Smooth muscle cell (in vitro differentiated cells): ENCODE results near the gene GFPT1. TPM values are rescaled to one million over a fixed set of nuclear protein-coding genes. Genes with fewer than 3 reads are reported as not detected.

Experiments
- DNase-seq: peaks from one replicate; lab custom pipeline; 2025; ENCODE audit not compliant: unreplicated experiment; lab: John Stamatoyannopoulos, UW
- H2AFZ ChIP-seq: fragments of 200-600 bp; sonication (generic); 2 replicates; pipeline ENCODE4 v1.6.0; 2016; ENCODE audit warnings: antibody characterized with exemption, low read depth, mild to moderate bottlenecking
- H3F3A ChIP-seq: fragments of 200-600 bp; sonication (generic); 2 replicates; pipeline ENCODE4 v1.6.0; 2017; ENCODE audit warnings: antibody characterized with exemption, low read depth
- H3K27ac ChIP-seq: fragments of 200-600 bp; sonication (generic); 2 replicates; pipeline ENCODE4 v1.5.1; 2016; ENCODE audit warnings: low read depth, mild to moderate bottlenecking
- H3K27me3 ChIP-seq: fragments of 200-600 bp; sonication (generic); 2 replicates; pipeline ENCODE4 v1.6.1; 2016; ENCODE audit warnings: low read depth, mild to moderate bottlenecking
- H3K36me3 ChIP-seq: fragments of 200-600 bp; sonication (generic); 2 replicates; pipeline ENCODE4 v1.5.1; 2016; ENCODE audit warnings: low read depth
- H3K4me1 ChIP-seq: fragments of 200-600 bp; sonication (generic); 2 replicates; pipeline ENCODE4 v1.5.1; 2016; ENCODE audit warnings: low read depth
- H3K4me2 ChIP-seq: fragments of 200-600 bp; sonication (generic); 2 replicates; pipeline ENCODE4 v1.6.0; 2016; ENCODE audit warnings: mild to moderate bottlenecking
- H3K4me3 ChIP-seq: fragments of 200-600 bp; sonication (generic); 2 replicates; pipeline ENCODE4 v1.5.1; 2016; ENCODE audit warnings: mild to moderate bottlenecking
- H3K79me2 ChIP-seq: fragments of 200-600 bp; sonication (generic); 2 replicates; pipeline ENCODE4 v1.6.0; 2016; ENCODE audit warnings: low read depth, mild to moderate bottlenecking
- H3K9ac ChIP-seq: fragments of 200-600 bp; sonication (generic); 2 replicates; pipeline ENCODE4 v1.6.0; 2016; ENCODE audit warnings: low read depth
- H3K9me3 ChIP-seq: fragments of 200-600 bp; sonication (generic); replicated peaks from 2 replicates; pipeline ENCODE4 v1.5.1; 2016; ENCODE audit warnings: low read depth
- H4K20me1 ChIP-seq: fragments of 200-600 bp; sonication (generic); 2 replicates; pipeline ENCODE4 v1.6.0; 2016; ENCODE audit warnings: low read depth
- WGBS: methylation state at CpG from one replicate; pipeline ENCODE4 v1.1.7; 2016; ENCODE audit warnings: low lambda C conversion rate; 5-methylcytosine and 5-hydroxymethylcytosine counted together
- polyA plus RNA-seq: library from polyadenylated mRNA; unstranded; fragments of >200 nt; fragmentation: Nextera tagmentation; extraction: Ambion mirVana; gene quantifications from 2 replicates; pipeline ENCODE4 v1.2.1, GENCODE V29; 2016
- total RNA-seq: library from RNA; depleted of rRNA; stranded (reverse); fragments of >200 nt; gene quantifications from 2 replicates; pipeline ENCODE4 v1.2.3, GENCODE V29; 2014
- TF ChIP-seq, protein P1 (sequence below): fragments of 200-600 bp; sonication (generic); IDR thresholded peaks from 2 replicates; pipeline ENCODE4 v1.5.1; 2017; ENCODE audit warnings: borderline replicate concordance, mild to moderate bottlenecking, antibody characterized with exemption; ENCODE audit not compliant: insufficient read depth, poor library complexity, severe bottlenecking

GFPT1 gene
- total and polyA plus RNA-seq, 2 experiments from 2014 or later, result 78.5 to 97.7 TPM

DNA sequence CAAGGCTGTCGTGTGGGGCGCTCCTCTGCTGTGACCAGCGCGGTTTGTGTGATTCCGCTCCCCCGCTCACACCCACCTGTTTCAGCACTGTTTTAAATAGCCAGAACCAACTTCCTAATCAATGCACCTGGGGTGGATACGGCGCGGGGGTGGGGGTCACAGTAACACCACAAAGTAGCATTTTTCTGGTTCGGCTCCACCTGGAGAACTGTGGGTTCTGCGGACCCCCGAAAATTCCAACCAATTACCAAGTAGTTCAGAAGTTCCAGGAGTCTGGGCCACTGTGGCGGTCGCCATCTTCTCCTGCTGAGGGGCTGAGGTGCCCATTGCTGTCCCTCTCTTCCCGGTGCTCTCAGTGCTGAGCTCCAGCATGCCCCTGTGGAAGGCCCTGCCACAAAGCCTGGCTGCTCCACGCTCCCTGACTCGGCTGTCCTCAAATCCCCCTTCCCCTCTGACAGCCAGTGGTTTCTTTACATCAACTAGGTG lies 79.4 kb downstream of the GFPT1 start:
- H3K27ac ChIP-seq, result peak overlapping the region; percentile 92
- no peaks in the 10 kb centered on the region for H4K20me1 ChIP-seq
- H3K4me3 ChIP-seq, result peak overlapping the region; percentile 53
- no peaks in the 10 kb centered on the region for H3K79me2 ChIP-seq
- peaks cover 10% of the 10 kb centered on the region for H3K4me1 ChIP-seq
- H3K9me3 ChIP-seq, result no peaks in the 10 kb centered on the region
- no peak overlapping the region for H3K9ac ChIP-seq
- H2AFZ ChIP-seq, result no peak overlapping the region
- peaks cover 34% of the 10 kb centered on the region for H3F3A ChIP-seq
- H3K4me2 ChIP-seq, result peak overlapping the region; percentile 96
- TF ChIP-seq, protein P1, sequence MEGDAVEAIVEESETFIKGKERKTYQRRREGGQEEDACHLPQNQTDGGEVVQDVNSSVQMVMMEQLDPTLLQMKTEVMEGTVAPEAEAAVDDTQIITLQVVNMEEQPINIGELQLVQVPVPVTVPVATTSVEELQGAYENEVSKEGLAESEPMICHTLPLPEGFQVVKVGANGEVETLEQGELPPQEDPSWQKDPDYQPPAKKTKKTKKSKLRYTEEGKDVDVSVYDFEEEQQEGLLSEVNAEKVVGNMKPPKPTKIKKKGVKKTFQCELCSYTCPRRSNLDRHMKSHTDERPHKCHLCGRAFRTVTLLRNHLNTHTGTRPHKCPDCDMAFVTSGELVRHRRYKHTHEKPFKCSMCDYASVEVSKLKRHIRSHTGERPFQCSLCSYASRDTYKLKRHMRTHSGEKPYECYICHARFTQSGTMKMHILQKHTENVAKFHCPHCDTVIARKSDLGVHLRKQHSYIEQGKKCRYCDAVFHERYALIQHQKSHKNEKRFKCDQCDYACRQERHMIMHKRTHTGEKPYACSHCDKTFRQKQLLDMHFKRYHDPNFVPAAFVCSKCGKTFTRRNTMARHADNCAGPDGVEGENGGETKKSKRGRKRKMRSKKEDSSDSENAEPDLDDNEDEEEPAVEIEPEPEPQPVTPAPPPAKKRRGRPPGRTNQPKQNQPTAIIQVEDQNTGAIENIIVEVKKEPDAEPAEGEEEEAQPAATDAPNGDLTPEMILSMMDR, result no peak
- H3K27me3 ChIP-seq, result no peaks in the 10 kb centered on the region
- H3K36me3 ChIP-seq, result no peaks in the 10 kb centered on the region
- WGBS, result 44% methylated on average over 17 of the region's 17 CpGs
- DNase-seq, result no peak

DNA sequence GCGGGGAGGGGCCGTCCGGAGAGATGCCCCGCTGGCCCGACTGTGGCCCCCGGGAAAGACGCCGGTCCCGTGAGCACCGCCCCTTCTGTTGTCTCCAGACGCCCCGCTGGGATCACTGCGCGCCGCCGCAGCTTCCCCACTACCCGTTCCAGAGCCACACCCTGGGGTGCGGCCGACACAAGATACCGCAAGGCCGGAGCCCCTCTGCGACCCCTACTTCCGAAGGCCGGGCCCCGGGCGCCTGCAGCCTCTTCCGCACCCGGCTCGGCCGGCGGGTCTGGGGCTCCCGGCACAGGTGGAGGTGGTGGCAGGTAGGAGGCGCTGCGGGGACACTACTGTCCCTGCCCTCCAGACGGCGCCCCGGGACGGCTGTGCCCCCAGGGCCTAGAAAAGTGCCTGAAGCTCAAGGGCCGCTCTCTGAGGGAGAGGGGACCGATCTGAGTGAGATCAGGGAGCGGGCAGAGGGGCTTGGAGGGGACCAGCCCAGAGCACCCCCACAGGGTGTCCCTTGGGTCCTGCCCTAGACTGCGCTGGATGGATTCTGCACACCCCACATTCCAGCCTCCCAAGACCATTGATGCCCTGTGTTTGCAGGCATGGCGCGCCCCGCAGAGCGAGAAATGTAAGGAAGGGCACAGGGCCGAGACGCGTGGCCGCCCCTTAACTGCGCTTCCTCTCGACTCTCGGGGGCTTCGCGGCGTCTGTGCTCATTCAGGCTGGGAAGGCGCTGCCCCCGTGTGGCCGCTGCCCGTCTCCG lies 80.0 kb downstream of the GFPT1 start:
- Histone ChIP-seq H3K9ac (peak overlapping the region; percentile 80), H3K27ac (peak overlapping the region; percentile 80), H3K36me3 (no peaks in the 10 kb centered on the region), H3K9me3 (no peaks in the 10 kb centered on the region), H4K20me1 (no peaks in the 10 kb centered on the region), H3K4me1 (peaks cover 10% of the 10 kb centered on the region), H3K4me3 (peak overlapping the region; percentile 53), H3K27me3 (no peaks in the 10 kb centered on the region), H3K79me2 (no peaks in the 10 kb centered on the region), H3F3A (peaks cover 29% of the 10 kb centered on the region), H3K4me2 (peak overlapping the region; percentile 96), H2AFZ (no peak overlapping the region)
- TF ChIP-seq, protein P1, result peak; percentile 71
- DNase-seq, result peak; percentile 54
- WGBS, result under 1% methylated on average over 61 of the region's 61 CpGs

DNA sequence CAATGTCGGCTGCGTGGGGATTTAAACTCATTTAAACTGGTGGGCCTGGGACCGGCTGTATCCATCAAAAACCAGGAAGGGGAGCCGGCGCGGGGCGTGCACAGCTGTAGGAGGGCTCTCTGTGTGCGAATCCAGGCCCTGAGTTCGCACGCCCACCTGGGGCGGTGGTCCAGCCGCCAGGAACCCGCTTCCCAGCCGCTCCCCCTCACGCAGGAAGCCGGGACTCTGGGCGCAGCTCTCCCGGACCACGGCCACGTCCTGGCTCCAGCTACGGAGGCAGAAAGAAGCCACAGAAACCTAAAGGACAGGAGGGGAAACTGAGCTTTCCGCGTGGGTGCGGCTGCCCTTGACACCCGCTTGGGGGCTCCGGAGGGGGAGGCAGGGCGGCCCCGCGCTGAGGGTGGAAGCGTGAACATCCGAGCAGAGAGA lies 80.6 kb downstream of the GFPT1 start:
- H3K9me3 ChIP-seq, result no peaks in the 10 kb centered on the region
- H3K4me2 ChIP-seq, result peak overlapping the region; percentile 96
- peaks cover 10% of the 10 kb centered on the region for H3K4me1 ChIP-seq
- peaks cover 23% of the 10 kb centered on the region for H3F3A ChIP-seq
- H3K4me3 ChIP-seq, result peak overlapping the region; percentile 53
- WGBS, result 2% methylated on average over 31 of the region's 31 CpGs
- peak overlapping the region; percentile 80 for H3K27ac ChIP-seq
- no peaks in the 10 kb centered on the region for H3K27me3 ChIP-seq
- H3K79me2 ChIP-seq, result no peaks in the 10 kb centered on the region
- H2AFZ ChIP-seq, result no peak overlapping the region
- TF ChIP-seq, protein P1, result no peak
- no peaks in the 10 kb centered on the region for H3K36me3 ChIP-seq
- H3K9ac ChIP-seq, result peak overlapping the region; percentile 80
- H4K20me1 ChIP-seq, result no peaks in the 10 kb centered on the region
- no peak for DNase-seq
